ENCODE data around the gene RUNX2.

DNA sequence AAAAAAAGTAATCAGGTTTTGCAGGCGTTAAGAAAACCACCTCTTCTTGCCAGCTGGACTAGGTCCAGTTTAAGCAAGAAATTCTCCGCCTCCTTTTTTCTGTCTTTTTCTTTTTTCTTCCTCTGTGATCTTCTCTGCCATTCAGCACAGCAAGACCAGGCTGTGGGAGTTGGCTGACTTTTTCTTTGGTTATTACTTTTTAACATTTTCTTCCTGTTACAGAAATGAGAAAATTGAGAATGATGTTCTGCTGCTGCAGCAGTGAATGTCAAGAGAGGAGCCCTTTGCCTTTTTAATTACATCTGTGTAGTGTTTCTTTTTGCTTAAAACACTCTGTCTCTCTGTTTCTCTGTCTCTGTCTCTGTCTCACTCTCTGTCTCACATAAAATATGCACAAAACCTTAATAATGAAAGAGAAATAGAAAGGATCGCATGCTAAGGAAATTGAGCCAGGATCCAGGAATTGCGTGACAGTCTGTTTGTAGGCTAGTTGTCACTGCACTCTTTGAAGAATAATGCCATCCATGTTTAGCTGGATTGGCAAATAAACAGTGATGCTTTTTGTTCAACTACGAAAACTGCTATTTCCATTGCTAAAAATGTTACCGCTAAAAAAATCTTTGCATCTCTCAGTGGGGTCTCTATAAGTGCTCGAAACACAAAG lies 152.8 kb downstream of the RUNX2 start:
- TF ChIP-seq, protein P1, sequence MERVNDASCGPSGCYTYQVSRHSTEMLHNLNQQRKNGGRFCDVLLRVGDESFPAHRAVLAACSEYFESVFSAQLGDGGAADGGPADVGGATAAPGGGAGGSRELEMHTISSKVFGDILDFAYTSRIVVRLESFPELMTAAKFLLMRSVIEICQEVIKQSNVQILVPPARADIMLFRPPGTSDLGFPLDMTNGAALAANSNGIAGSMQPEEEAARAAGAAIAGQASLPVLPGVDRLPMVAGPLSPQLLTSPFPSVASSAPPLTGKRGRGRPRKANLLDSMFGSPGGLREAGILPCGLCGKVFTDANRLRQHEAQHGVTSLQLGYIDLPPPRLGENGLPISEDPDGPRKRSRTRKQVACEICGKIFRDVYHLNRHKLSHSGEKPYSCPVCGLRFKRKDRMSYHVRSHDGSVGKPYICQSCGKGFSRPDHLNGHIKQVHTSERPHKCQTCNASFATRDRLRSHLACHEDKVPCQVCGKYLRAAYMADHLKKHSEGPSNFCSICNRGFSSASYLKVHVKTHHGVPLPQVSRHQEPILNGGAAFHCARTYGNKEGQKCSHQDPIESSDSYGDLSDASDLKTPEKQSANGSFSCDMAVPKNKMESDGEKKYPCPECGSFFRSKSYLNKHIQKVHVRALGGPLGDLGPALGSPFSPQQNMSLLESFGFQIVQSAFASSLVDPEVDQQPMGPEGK (CRISPR knock-in tag; IDR thresholded peaks at IDR 0.05; ENCODE audit: borderline replicate concordance), result no peak
- TF ChIP-seq ZFP30 (CRISPR knock-in tag; IDR thresholded peaks at IDR 0.05), result no peak
- TF ChIP-seq CSDC2 (CRISPR knock-in tag; IDR thresholded peaks at IDR 0.05), result no peak
- no peak for TF ChIP-seq TSHZ2 (CRISPR knock-in tag; IDR thresholded peaks at IDR 0.05)
- TF ChIP-seq ARNTL (CRISPR knock-in tag; IDR thresholded peaks at IDR 0.05; ENCODE audit: borderline replicate concordance, low read depth), result no peak
- TF ChIP-seq PPARA (CRISPR knock-in tag; IDR thresholded peaks at IDR 0.05; ENCODE audit: borderline replicate concordance), result no peak
- TF ChIP-seq ZFP3 (CRISPR knock-in tag; IDR thresholded peaks at IDR 0.05), result no peak
- no peak for TF ChIP-seq ZNF565 (CRISPR knock-in tag; conservative IDR thresholded peaks at IDR 0.05; ENCODE audit: low read depth)
- TF ChIP-seq TCF4 (CRISPR knock-in tag; IDR thresholded peaks at IDR 0.05; ENCODE audit: borderline replicate concordance), result no peak
- no peak for TF ChIP-seq RARB (CRISPR knock-in tag; IDR thresholded peaks at IDR 0.05)
- TF ChIP-seq ZNF8 (CRISPR knock-in tag; IDR thresholded peaks at IDR 0.05), result no peak
- no peak for TF ChIP-seq ZC3H10 (CRISPR knock-in tag; IDR thresholded peaks at IDR 0.05)
